NCI-H1417 (cell line): Measurements from ENCODE around the gene GABRD.

Experiments
- DNase-seq, 3 experiments: peaks; one replicate each; lab custom pipeline; 2025; lab: John Stamatoyannopoulos, UW

The GABRD gene

DNA sequence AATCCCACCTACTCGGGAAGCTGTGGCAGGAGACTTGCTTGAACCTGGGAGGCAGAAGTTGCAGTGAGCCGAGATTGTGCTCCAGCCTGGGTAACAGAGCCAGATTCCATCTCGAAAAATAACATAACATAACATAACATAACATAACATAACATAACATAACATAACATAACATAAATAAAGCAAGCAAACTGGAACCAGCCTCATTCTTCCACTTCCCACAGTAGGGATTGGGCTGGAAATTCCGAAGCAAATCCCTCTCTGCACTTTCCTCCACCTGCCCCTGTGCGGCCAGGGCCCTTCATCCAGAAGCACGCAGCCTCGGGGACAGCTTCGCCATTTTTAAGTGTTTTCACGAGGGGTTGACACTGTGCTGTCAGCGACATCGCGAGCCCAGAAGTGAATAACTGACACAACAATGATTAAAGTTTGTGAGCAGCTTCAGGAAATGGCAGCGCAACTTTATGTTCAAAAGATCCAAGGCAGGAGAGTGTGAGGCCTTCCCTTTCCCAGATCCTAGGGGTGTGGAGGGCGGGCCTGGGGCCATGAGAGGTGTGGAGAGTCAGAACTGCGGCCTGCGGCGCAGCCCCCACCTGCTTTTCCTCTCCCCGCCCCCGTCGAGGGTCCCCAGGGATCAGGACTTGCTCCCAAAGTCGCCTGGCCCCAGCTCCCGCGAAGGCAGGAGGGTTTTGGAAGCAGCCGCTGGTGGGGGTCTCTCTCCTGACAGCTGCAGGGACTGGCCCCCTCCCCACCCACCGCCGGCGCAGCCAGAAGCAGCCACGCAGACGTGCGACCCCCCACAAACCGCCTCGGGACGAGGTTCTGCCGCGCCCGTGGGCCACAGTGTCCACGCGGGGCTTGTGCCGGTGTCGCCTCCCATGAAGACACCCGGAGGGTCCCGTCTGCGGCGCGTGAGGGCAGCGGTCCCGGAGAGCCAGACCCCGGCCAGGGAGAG, 651 bp upstream of the GABRD start:
- peak in 1 of 3 experiments; percentile 4 for DNase-seq

DNA sequence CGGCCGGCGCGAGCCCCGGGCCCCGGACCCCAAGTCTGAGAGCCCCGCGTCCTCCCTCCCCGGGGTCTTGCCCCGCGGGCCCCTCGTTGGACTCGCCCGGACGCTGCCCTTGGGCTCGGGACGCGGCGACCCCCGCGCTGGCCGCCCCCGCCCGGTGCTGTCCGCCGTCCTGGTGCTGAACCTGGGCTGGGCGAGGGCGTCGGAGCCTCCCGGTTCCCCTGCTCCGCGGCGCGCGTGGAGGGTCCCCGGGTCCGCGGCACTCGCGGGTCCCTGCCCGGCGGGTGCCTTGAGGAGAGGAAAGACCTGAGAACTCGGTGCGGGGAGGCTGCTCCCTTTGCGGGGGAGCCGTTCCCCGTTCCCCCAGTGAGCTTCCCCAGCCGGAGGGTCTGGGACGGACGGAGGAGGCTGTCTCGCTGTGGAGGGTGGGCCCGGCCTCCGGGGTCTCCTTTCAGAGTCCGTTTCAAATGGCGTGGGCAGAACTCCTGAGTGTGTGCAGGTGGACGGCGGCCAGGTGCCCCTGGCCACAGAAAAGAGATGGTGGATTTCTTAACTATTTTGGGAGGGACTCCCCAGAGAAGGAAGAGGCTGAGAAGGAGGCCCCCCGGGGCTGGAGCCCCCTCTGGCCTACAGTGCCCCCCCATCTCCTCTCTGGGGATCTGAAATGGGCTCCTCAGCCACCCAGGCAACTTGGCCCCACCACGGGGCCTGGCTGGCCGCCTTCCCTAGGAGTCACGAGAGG, 595 bp downstream of the GABRD start:
- no peak for DNase-seq

DNA sequence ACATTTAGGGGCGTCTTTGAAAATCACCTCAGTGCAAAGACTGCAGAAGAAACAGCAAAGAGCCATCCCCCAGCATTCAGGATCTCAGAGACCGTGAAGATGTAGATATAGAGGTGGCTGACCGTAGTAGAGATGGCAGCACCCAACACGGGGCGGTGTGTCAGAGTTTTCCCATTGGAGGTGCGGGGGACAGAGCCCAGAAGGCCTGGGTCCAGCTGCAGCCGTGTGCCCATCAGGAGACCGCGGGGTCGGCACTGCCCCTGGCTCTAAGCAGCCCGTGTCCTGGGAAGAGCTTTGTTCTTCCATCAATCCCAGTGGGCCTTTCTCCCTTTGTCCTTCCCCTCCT, 1.1 kb downstream of the GABRD start:
- DNase-seq, result no peak

DNA sequence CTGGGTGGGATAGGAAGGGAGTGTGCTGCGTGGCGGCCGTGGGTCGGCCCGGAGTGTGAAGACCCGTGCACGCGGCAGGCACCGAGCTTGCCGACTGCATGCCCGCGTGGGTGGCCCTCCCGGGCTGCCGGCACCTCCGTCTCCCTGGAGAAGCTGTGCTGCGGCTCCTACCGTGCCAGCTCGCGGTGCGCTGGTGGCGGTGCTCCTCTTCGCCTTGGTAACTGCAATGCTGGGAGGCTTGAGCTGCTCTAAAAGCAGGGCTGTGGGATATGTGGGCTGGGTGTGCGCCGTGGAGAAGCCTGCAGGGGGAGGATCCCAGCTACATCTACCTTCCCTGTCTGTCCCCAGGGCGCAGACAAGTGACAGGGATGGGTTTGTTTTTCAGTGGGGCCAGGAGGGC, 2.4 kb downstream of the GABRD start:
- DNase-seq, result no peak

DNA sequence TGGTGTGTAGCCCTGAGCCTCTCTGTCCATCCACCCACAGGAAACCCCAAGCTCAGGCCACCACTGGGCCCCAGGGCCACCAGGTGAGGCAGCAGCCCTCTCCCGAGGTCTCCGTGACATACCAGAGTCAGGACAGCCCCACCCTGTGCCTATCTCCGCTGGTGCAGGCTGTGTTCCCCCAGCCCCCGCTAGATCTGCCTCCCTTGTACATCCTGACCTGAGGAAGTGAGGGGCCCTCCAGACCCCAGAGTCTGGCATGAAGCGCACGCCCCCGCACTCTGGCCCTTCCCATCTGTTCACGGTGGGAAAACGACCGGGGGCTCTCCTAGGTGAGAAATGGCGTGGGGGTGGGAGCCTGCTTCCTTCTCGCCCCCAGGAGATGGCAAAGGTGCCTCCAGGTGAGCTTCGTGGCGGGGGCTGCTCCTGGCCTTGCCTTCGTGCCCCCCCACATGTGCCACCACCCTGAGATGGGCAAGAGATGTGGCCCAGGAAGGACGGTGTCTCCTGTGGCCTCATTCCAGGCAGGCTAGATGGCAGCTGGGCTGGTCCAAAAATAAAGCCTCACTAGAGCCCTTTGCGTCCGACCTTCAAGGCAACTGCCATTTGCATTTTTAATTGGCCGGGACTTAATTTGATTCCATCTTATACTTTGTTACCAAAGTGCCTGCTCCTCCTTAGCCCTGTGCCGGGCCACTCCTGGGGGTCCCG, 3.1 kb downstream of the GABRD start:
- no peak for DNase-seq

DNA sequence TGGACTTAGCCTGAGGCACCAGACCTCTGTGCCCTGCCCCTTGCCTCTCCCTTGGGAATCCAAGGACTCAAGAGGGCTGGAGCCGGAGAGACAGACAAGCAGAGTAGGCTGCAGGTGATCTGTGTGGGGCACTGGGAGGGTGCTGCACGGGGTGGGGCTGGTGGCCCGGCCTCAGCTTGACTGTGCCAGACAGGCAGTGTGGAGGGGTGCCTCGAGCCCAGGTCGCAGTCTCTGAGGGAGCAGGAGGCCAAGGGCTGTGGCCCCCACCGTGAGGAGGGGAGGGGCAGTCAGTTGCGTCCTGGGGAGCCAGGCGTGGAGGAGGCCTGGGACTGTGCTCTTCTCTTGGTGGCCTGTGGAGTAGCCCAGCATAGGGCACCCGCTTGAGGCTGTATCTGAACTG, 4.0 kb downstream of the GABRD start:
- DNase-seq, result peak in 1 of 3 experiments; percentile 3

DNA sequence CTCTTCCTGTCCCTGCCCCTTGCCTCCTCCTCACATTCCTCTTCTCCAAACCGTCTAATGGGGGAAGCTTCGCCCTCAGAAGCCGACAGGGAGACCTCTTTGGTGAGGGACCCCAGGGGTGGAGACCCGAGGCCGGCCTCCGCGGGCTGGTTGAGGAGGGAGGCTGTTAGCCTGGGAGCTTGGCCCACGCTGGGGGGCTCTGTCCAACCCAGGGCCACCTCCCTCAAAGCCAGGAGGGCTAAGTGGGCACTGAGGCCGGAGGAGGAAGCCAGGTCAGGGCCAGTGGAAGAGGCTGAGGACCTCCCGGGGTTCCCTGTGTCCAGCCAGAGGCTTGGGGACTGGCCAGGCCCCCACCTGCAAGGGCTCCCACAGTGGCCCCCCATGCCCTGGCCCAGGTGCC, 5.3 kb downstream of the GABRD start:
- DNase-seq, result no peak

DNA sequence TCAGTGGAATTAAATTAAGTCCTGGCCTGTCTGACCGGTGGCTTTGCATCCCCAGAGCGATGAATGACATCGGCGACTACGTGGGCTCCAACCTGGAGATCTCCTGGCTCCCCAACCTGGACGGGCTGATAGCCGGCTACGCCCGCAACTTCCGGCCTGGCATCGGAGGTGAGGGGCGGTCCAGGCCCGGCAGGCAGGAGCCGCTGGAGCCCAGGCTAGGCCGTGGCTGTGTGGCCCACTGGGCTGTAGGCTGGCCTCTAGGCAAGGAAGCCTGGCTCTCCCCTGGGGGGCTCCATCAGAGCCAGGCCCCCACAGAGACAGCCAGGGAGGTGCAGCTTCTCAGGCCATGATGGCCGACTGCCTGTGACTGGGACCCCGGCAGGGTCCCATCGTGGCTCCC, 5.7 kb downstream of the GABRD start:
- DNase-seq, result no peak

DNA sequence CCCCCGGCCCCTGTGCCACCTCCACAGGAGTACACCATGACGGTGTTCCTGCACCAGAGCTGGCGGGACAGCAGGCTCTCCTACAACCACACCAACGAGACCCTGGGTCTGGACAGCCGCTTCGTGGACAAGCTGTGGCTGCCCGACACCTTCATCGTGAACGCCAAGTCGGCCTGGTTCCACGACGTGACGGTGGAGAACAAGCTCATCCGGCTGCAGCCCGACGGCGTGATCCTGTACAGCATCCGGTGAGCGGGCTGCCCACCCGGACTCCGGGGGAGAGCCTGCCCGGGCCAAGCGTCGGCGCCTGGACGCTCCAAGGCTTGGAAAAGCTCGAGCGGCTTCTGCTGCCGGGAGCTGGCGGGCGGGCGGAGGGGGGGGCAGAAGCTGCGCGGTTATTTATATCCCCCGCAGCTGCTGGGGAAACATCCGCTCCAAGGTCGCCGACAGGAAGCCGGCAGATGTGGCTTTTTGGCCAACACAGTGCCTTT, 6.4 kb downstream of the GABRD start:
- DNase-seq, result no peak

DNA sequence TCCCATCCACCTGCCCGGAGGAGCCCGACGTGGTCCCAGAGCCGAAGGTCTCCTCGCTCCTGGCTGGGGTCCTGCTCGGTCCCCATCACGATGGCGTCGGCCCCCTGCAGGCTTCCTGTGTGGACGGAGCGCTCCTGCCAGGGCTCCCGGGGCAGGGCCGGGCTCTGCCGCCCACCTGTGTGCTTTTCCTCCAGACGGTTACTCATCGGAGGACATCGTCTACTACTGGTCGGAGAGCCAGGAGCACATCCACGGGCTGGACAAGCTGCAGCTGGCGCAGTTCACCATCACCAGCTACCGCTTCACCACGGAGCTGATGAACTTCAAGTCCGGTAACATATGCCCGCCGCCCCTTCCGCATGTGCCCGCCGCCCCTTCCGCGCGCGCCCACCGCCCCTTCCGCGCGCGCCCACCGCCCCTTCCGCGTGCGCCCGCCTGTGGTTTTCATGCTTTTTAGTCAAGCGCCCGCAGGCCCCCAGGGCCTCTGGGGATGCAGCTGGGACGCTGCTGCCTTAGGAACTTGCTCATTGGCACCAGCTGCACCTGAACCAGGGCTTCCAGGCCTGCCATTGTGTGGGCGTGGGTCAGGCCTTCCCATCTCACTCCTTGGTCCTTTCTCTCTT, 8.9 kb downstream of the GABRD start:
- no peak for DNase-seq

DNA sequence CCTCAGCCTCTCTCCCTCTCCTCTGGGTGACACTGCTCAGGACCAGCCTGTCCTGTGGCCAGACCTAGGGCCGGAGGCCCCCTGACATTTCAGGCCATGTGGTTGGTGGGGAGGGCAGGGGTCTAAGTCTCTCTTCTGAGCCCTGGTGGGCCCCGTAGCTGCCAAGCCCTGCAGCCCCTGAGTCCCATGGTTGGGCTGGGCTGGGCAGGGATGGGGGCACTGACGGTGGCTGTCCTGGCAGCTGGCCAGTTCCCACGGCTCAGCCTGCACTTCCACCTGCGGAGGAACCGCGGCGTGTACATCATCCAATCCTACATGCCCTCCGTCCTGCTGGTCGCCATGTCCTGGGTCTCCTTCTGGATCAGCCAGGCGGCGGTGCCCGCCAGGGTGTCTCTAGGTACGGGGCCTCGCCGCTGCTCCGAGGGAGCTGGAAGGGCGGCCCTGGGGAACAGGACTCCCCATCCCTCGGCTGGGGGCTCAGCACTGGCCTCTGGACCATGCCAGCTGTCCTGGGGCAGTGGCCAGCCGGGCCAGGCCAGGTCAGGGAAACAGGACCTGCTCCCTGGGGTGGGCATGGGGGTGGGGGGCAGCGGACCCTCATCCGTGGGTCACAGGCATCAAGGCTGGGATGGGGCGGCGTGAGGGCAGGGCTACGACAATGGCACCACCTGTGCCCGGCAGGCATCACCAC, 9.9 kb downstream of the GABRD start:
- no peak for DNase-seq

DNA sequence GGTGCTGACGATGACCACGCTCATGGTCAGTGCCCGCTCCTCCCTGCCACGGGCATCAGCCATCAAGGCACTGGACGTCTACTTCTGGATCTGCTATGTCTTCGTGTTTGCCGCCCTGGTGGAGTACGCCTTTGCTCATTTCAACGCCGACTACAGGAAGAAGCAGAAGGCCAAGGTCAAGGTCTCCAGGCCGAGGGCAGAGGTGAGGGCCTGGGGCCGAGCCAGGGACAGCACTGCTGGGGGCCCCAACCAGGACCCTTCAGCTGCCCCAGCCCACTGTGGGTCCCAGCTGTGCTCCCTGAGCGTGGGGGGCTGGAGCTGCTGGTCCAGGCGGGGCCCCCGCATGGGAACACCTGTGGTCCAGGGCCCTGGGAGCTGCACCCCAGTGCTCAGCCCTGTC, 10.4 kb downstream of the GABRD start:
- no peak for DNase-seq

DNA sequence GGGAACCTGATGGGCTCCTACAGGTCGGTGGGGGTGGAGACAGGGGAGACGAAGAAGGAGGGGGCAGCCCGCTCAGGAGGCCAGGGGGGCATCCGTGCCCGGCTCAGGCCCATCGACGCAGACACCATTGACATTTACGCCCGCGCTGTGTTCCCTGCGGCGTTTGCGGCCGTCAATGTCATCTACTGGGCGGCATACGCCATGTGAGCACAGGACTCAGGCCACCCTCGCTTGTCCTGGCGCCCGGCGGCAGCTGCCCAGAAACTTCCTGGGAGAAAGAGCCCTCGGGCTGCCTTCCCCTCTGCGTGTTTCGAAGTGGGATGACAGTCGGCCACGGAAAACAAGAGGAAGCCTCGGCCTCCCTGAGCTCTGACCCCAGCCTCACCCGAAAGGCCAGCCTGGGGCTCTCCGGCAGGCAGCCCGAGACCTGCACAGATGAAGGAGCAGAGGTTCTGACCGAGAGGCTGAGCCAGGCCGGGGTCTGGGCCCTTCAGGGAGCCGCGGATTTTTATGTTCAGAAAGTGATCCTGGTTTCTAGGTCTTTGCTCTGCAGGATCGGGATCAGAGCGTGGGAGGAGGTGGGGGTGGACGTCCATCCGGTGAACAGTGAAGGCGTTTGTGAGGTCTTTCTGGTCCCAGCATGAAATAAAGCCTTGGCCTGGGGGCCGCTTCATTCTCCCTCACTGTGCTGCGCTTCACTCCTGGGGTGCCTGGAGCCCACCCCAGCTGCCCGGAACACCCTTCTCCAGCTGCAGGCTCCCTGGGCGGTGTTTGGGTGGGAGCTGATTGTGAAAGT, 11.1 kb downstream of the GABRD start:
- DNase-seq, result no peak

DNA sequence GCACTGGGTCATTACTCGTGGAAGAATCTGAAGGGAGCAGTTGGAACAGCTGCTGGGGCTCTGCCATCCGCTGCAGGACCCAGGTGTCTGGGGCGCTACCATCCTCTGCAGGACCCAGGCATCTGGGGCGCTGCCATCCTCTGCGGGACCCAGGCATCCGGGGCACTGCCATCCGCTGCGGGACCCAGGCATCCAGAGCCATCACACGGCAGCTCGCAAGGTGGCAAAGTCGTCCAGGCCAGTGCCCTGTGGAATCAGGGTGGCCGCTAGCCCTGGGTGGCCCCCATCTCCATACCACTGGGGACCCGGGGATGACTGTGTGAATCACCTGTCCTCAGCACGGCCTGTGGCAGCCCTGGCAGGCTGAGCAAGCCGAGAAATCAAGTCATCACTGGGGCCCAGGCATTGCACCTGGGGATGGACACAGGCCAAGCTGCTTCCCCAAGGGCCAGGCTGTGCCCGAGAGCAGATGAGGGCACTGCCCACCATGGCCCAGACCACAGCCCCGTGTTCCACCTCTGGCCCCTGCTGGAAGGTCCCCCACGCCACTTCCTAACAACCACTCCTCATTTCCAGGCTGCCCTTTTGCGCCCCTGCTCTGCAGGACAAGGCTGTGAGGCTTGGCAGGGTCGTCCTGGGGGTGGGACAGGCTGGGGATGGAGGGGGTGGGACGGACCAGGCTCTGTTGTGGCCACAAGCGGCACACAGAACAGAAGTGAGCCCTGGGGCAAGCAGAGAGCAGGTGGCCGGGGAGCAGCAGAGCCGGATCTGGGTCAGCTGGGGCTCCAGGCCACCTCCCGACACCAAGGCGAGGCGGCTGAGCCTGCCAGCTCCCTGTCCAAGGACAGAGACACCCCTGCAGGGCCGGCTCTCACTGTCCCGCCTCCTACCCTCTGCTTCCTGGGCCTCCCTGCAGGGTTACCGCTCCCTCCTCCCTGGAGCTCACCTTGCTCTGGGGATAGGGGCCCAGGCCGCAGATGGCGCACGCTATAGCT, 12.7 kb downstream of the GABRD start:
- DNase-seq, result no peak

DNA sequence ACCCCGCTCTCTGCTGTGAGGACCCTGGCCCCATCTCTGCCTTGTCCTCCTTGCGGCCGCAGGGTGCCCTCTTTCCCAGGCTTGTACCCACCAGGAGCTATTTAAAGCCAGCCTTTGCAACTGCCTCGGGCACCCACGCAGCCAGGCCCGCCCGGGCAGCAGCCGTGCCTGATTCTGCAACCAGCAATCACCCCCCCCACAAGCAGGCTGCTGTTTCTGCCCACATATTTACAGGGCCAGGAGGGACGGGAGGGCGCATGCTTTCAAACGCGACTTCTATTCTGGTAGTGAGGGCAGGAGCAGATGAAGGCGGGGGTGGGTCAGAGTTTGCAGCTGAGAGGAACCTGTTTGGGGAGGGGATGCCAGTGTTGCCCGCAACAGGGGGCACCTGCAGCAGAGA, 13.6 kb downstream of the GABRD start:
- no peak for DNase-seq

DNA sequence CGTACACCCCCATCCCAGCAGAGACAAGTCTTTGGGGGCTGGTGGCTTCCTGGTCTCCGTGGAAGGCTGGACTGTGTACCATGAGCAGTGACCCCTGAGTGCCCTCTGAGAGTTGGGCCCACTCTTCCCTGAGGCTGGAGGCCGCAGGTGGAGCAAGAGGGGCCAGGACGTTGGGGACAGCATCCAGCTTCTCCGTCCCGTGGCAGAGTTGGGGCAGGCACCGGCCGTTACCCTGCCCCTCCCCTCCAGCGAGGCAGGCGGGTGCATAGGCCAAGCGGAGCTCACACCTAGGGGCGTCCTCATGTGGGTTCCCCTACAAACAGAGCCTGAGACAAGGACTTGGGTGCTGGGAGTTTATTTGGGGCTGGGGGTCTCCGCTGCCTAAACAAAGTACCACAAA, 14.0 kb downstream of the GABRD start:
- DNase-seq, result no peak

DNA sequence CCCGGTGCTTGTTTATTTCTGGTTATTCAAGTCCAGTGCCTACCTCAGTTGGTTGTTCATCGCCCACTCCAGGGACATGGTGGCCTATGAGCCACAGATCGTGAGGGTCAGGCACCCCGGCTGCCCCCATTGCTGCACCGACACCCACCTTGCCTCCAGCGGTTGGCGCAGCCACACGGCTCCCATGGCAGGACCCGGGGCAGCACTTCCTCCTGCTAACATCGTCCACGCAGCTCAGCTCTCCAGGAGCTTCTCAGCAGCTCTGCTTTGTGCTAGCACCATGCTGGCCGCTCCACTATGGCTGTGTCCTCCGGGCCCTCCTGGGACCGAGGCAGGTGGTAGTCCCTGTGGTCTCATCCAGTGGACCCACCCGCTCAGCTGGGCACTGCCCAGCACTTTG, 17.1 kb downstream of the GABRD start:
- DNase-seq, result no peak

DNA sequence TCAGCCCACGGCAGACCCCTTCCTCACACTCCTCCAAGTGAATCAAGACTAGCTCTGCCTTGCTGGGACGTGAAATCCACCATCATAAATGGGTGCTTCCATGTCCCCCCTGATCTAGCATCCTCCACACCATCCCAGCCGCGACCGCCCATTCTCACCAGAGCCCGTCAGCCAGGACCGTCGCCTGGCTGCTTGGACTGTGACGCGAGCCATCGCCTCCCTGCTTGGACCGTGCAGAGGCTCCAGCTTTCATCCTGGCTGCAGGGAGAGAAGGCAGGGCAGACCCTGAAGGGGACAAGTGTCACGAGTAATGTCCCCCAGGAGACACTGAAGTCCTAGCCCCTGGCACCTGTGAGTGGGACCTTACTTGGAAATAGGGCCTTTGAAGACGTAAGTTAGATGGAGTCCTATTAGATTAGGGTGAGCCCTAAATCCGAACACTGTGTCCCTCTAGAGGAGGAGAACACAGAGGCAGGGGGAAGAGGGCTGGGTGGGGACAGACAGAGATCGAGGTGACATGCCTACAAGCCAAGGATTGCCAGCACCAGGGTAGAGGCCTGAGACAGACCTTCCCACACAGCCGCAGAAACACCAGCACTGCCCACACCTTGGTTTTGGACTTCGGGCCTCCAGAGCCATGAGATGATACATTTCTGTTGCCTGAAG, 18.3 kb downstream of the GABRD start:
- DNase-seq, result no peak

DNA sequence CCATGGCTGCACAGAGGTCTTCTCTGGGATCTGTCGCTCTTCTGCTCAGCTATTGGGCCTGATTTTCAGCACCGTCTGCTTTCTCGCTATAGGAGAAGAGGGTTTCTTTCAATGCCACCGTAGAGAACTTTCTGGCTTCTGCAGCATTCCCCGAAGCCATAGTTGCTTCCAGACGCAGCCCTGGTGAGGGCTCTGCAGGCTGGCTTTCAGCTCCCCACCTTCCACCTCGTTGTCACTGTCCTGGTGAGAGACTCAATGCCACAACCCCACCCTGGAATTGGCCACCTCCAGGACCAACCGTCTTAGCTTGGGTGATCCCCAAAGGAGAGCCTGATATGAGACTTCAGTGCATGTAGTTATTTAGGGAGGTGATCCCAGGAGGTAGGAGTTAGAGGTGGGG, 19.1 kb downstream of the GABRD start:
- no peak for DNase-seq
